Activated T-helper 1 cell treated with anti-CD3 and anti-CD28 coated beads, Interleukin-12 subunit alpha, Interleukin-12 subunit beta, Interleukin-2, Interleukin-4 antibody, amounts not matched to agents 30 ng/mL and 10 ng/mL and 1 ng/mL, durations not matched to agents 14 hours and 24 hours and 36 hours (primary cell): Measurements from ENCODE around the gene LRRN4. TPM values are rescaled to one million over a fixed set of nuclear protein-coding genes. Genes with fewer than 3 reads are reported as not detected.

Source experiments
- DNase-seq: peaks from one replicate; pipeline ENCODE4 v3.0.0; 2021; ENCODE audit warnings: low spot score
- H3K27ac Mint-ChIP-seq: one replicate; pipeline ENCODE4 v1.8.0; 2021; ENCODE audit warnings: mild to moderate bottlenecking, mixed read lengths
- H3K27me3 Mint-ChIP-seq: one replicate; pipeline ENCODE4 v1.8.0; 2022; ENCODE audit warnings: mild to moderate bottlenecking, moderate library complexity, mixed read lengths; ENCODE audit not compliant: insufficient read depth
- H3K36me3 Mint-ChIP-seq: one replicate; pipeline ENCODE4 v1.8.0; 2021; ENCODE audit warnings: low read depth, mixed read lengths
- H3K4me1 Mint-ChIP-seq: one replicate; pipeline ENCODE4 v1.8.0; 2021; ENCODE audit warnings: low read depth, mixed read lengths
- H3K4me3 Mint-ChIP-seq: one replicate; pipeline ENCODE4 v1.8.0; 2021; ENCODE audit warnings: mild to moderate bottlenecking, moderate library complexity, mixed read lengths
- H3K9me3 Mint-ChIP-seq: one replicate; pipeline ENCODE4 v1.8.0; 2021; ENCODE audit warnings: mixed read lengths
- intact Hi-C: fragments of 100-400 bp; cut with micrococcal nuclease; formaldehyde crosslinking; loops from one replicate; pipeline ENCODE4 v1.15.1; 2024
- total RNA-seq: library from RNA; stranded (reverse); gene quantifications from 2 replicates; pipeline ENCODE4 v1.2.3, GENCODE V29; 2022

LRRN4 gene
- total RNA-seq, 1 donor from 2014 or later = not detected

GRCh38 chr20:6075428-6076219 lies 21.8 kb upstream of the LRRN4 start:
- no peaks in the 10 kb centered on the region for H3K9me3 Mint-ChIP-seq
- intact Hi-C loops = loop anchor here (10.0 kb wide), 1 partner anchor 871 kb away; no protein-coding TSS in a partner anchor
- no peaks in the 10 kb centered on the region for H3K4me1 Mint-ChIP-seq
- no peaks in the 10 kb centered on the region for H3K36me3 Mint-ChIP-seq
- DNase-seq = no peak
- H3K4me3 Mint-ChIP-seq = no peak overlapping the region
- H3K27me3 Mint-ChIP-seq = peaks cover 7% of the 10 kb centered on the region
- H3K27ac Mint-ChIP-seq = no peak overlapping the region

- peaks cover 7% of the 10 kb centered on the region for H3K27me3 Mint-ChIP-seq
- no peak overlapping the region for H3K4me3 Mint-ChIP-seq
- no peaks in the 10 kb centered on the region for H3K4me1 Mint-ChIP-seq
- no peak overlapping the region for H3K27ac Mint-ChIP-seq
- intact Hi-C loops = loop anchor here (10.0 kb wide), 1 partner anchor 870 kb away; no protein-coding TSS in a partner anchor
- H3K36me3 Mint-ChIP-seq = no peaks in the 10 kb centered on the region
- H3K9me3 Mint-ChIP-seq = no peaks in the 10 kb centered on the region
- DNase-seq = no peak
Measured at GRCh38 chr20:6074784-6075183, 20.9 kb upstream of the LRRN4 start.

GRCh38 chr20:6074145-6074561 lies 20.3 kb upstream of the LRRN4 start:
- Mint-ChIP-seq H3K9me3 (no peaks in the 10 kb centered on the region), H3K27ac (no peak overlapping the region), H3K4me3 (no peak overlapping the region), H3K27me3 (peaks cover 7% of the 10 kb centered on the region), H3K4me1 (no peaks in the 10 kb centered on the region), H3K36me3 (no peaks in the 10 kb centered on the region)
- DNase-seq = no peak
- intact Hi-C loops = loop anchor here (10.0 kb wide), 1 partner anchor 869 kb away; no protein-coding TSS in a partner anchor

GRCh38 chr20:6070829-6071695 lies 17.2 kb upstream of the LRRN4 start:
- H3K9me3 Mint-ChIP-seq = no peaks in the 10 kb centered on the region
- intact Hi-C loops = loop anchor here (10.0 kb wide), 1 partner anchor 866 kb away; no protein-coding TSS in a partner anchor
- no peak for DNase-seq
- H3K27ac Mint-ChIP-seq = no peak overlapping the region
- H3K4me3 Mint-ChIP-seq = no peak overlapping the region
- peaks cover 7% of the 10 kb centered on the region for H3K27me3 Mint-ChIP-seq
- no peaks in the 10 kb centered on the region for H3K36me3 Mint-ChIP-seq
- H3K4me1 Mint-ChIP-seq = no peaks in the 10 kb centered on the region

GRCh38 chr20:6069669-6070068 lies 15.8 kb upstream of the LRRN4 start:
- Mint-ChIP-seq H3K4me3 (no peak overlapping the region), H3K9me3 (no peaks in the 10 kb centered on the region), H3K27ac (no peak overlapping the region), H3K27me3 (peaks cover 5% of the 10 kb centered on the region), H3K36me3 (no peaks in the 10 kb centered on the region), H3K4me1 (no peaks in the 10 kb centered on the region)
- intact Hi-C loops = loop anchor here (10.0 kb wide), 1 partner anchor 865 kb away; no protein-coding TSS in a partner anchor
- DNase-seq = no peak

- no peak overlapping the region for H3K27ac Mint-ChIP-seq
- H3K4me3 Mint-ChIP-seq = no peak overlapping the region
- no peak for DNase-seq
- H3K36me3 Mint-ChIP-seq = no peaks in the 10 kb centered on the region
- intact Hi-C loops = no loop called here
- H3K27me3 Mint-ChIP-seq = no peaks in the 10 kb centered on the region
- H3K9me3 Mint-ChIP-seq = no peaks in the 10 kb centered on the region
- no peaks in the 10 kb centered on the region for H3K4me1 Mint-ChIP-seq
Measured at GRCh38 chr20:6067763-6068318, 14.0 kb upstream of the LRRN4 start.

- intact Hi-C loops = no loop called here
- Mint-ChIP-seq H3K36me3 (no peaks in the 10 kb centered on the region), H3K4me1 (no peaks in the 10 kb centered on the region), H3K9me3 (no peaks in the 10 kb centered on the region), H3K27ac (no peak overlapping the region), H3K4me3 (no peak overlapping the region), H3K27me3 (peaks cover under 1% of the 10 kb centered on the region)
- no peak for DNase-seq
Measured at GRCh38 chr20:6066582-6066981, 12.7 kb upstream of the LRRN4 start.

GRCh38 chr20:6061544-6061943 lies 7.7 kb upstream of the LRRN4 start:
- Mint-ChIP-seq H3K27me3 (peaks cover 13% of the 10 kb centered on the region), H3K27ac (no peak overlapping the region), H3K4me3 (no peak overlapping the region), H3K4me1 (no peaks in the 10 kb centered on the region), H3K9me3 (no peaks in the 10 kb centered on the region), H3K36me3 (no peaks in the 10 kb centered on the region)
- DNase-seq = no peak
- intact Hi-C loops = no loop called here

GRCh38 chr20:6060213-6060612 lies 6.4 kb upstream of the LRRN4 start:
- Mint-ChIP-seq H3K27me3 (peaks cover 13% of the 10 kb centered on the region), H3K4me1 (no peaks in the 10 kb centered on the region), H3K27ac (no peak overlapping the region), H3K9me3 (no peaks in the 10 kb centered on the region), H3K36me3 (no peaks in the 10 kb centered on the region), H3K4me3 (no peak overlapping the region)
- no peak for DNase-seq
- intact Hi-C loops = no loop called here

- Mint-ChIP-seq H3K27ac (no peak overlapping the region), H3K36me3 (no peaks in the 10 kb centered on the region), H3K27me3 (peaks cover 13% of the 10 kb centered on the region), H3K9me3 (no peaks in the 10 kb centered on the region), H3K4me3 (no peak overlapping the region), H3K4me1 (no peaks in the 10 kb centered on the region)
- DNase-seq = no peak
- intact Hi-C loops = no loop called here
Measured at GRCh38 chr20:6058684-6059295, 4.9 kb upstream of the LRRN4 start.

- intact Hi-C loops = no loop called here
- no peaks in the 10 kb centered on the region for H3K4me1 Mint-ChIP-seq
- no peak overlapping the region for H3K27ac Mint-ChIP-seq
- H3K4me3 Mint-ChIP-seq = no peak overlapping the region
- DNase-seq = no peak
- H3K9me3 Mint-ChIP-seq = no peaks in the 10 kb centered on the region
- no peaks in the 10 kb centered on the region for H3K36me3 Mint-ChIP-seq
- H3K27me3 Mint-ChIP-seq = peaks cover 22% of the 10 kb centered on the region
Measured at GRCh38 chr20:6057691-6058090, 3.8 kb upstream of the LRRN4 start.

GRCh38 chr20:6057139-6057538 lies 3.3 kb upstream of the LRRN4 start:
- Mint-ChIP-seq H3K27me3 (peaks cover 22% of the 10 kb centered on the region), H3K4me3 (no peak overlapping the region), H3K4me1 (no peaks in the 10 kb centered on the region), H3K9me3 (no peaks in the 10 kb centered on the region), H3K27ac (no peak overlapping the region), H3K36me3 (no peaks in the 10 kb centered on the region)
- intact Hi-C loops = no loop called here
- no peak for DNase-seq
